Measurements from ENCODE around the gene RAMACL. TPM values are rescaled to one million over a fixed set of nuclear protein-coding genes. Genes with fewer than 3 reads are reported as not detected.

Gene RAMACL
- total RNA-seq, 1 experiment from 2014 or later: 0.15 TPM

DNA sequence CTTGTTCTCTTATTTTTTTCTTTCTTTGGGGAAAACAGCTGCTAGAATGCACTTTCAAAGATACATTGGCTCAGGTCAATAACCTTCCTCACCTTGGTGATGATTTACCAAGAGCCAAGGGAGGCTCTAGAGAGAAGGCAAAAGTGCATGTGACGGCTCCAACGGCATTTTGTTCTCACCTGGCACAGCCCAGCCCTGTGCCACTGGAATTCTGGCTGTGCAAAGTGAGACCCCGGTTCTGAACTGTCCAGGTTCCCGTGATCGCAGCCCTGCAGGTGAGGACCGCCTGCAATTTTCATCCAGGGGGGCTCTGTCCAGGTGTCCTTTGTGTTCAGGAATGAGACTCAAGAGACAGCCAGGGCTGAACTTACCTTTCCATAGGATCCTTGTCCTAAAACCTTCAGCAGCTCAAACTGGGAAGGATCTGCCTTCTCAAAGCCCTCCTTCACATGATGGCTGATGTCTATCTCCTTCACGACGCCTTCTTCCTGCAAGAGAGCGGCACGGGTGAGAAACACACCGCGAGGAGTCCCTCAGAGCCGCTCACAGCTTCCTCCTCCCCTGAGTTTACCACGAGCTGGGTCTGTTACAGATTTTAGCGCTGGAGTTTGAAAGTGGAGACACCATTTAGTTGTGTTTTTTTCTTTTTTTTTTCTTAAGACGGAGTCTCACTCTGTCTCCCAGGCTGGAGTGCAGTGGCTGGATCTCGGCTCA lies 48.0 kb downstream of the RAMACL start:
- H3K36me3 ChIP-seq (ENCODE audit: control insufficient read depth in 1 of 2, insufficient read depth in 2 of 2, low read length in 2 of 2): no peaks in the 10 kb centered on the region
- H2AFZ ChIP-seq (ENCODE audit: low read depth, low read length, poor library complexity, severe bottlenecking): no peak overlapping the region
- no peaks in the 10 kb centered on the region for H3K79me2 ChIP-seq (ENCODE audit: insufficient read depth, low read length)
- no peaks in the 10 kb centered on the region for H3K27me3 ChIP-seq (ENCODE audit: insufficient read depth, low read length)
- no peaks in the 10 kb centered on the region for H4K20me1 ChIP-seq (ENCODE audit: insufficient read depth)
- H3K9me2 ChIP-seq (ENCODE audit: insufficient read depth): no peaks in the 10 kb centered on the region
- CTCF ChIA-PET: no interaction called here
- POLR2A ChIA-PET: no interaction called here
- peaks cover 5 to 16% of the 10 kb centered on the region in 2 experiments; a peak in 3 of 4 replicates for H3K4me1 ChIP-seq (ENCODE audit: control insufficient read depth in 1 of 2, insufficient read depth in 2 of 2, low read length in 2 of 2)
- H3K4me2 ChIP-seq (ENCODE audit: low read length): no peak overlapping the region
- intact Hi-C loops (cut with micrococcal nuclease): loop anchor here (10.0 kb wide), 1 partner anchor 456 kb away; the partner anchor contains the start of gene CEP43
- no peak overlapping the region for H3K9ac ChIP-seq (ENCODE audit: low read length)
- no peak for TF ChIP-seq ATF3 (IDR thresholded peaks at IDR 0.05)
- no peak for TF ChIP-seq CBX3 (IDR thresholded peaks at IDR 0.05; ENCODE audit: low read depth)
- TF ChIP-seq, protein P1, sequence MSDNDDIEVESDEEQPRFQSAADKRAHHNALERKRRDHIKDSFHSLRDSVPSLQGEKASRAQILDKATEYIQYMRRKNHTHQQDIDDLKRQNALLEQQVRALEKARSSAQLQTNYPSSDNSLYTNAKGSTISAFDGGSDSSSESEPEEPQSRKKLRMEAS (IDR thresholded peaks at IDR 0.05): no peak
- TF ChIP-seq ZBTB33 (IDR thresholded peaks at IDR 0.05; ENCODE audit: extremely low read depth, insufficient replicate concordance, low read length): no peak
- TF ChIP-seq SRF (IDR thresholded peaks at IDR 0.05; ENCODE audit: low read depth): no peak
- TF ChIP-seq SP1 (IDR thresholded peaks at IDR 0.05; ENCODE audit: low read depth): no peak
- TF ChIP-seq ZFX (IDR thresholded peaks at IDR 0.05): no peak
- TF ChIP-seq SIN3A (IDR thresholded peaks at IDR 0.05; ENCODE audit: low read depth): no peak
- no peak for TF ChIP-seq YY1 (IDR thresholded peaks at IDR 0.05; ENCODE audit: extremely low read depth, insufficient replicate concordance, low read depth, low read length)
- no TSS peak for BruUV-seq (replicated peaks)
- no peak overlapping the region for H3K4me3 ChIP-seq (replicated peaks in 1 of 2; ENCODE audit: low read depth in 1 of 2, low read length in 2 of 2)
- no peaks in the 10 kb centered on the region for H3K9me3 ChIP-seq (ENCODE audit: control insufficient read depth in 1 of 2, insufficient read depth in 1 of 2, low read depth in 1 of 2, low read length in 2 of 2)
- ATAC-seq (no peak), DNase-seq (ENCODE audit: low read depth, low spot score) (no peak)
- RAD21 ChIA-PET (ENCODE audit: low non-redundant PET in 1 of 2, low total read pairs in 2 of 2, uncharacterized antibody in 2 of 2, unreplicated experiment in 2 of 2): no interaction called here
- H3K27ac ChIP-seq (ENCODE audit: low read depth, low read length): no peak overlapping the region

Measured in HCT116 (cell line).